K562 (cell line): ENCODE data around the gene FBXO44. TPM values are rescaled to one million over a fixed set of nuclear protein-coding genes. Genes with fewer than 3 reads are reported as not detected.

ENCODE experiments used
- BCOR ChIP-seq: fragments of 450-650 bp; IDR thresholded peaks from 2 replicates; pipeline ENCODE4 v1.6.1; 2016
- CBX8 ChIP-seq: fragments of 200-600 bp; sonication (generic); IDR thresholded peaks from 2 replicates; pipeline ENCODE4 v1.6.1; 2012; ENCODE audit warnings: borderline replicate concordance, mixed run types, low read depth, mild to moderate bottlenecking, moderate library complexity, mixed read lengths, low read length, control low read depth, inconsistent platforms; ENCODE audit not compliant: poor library complexity, severe bottlenecking; ENCODE audit errors: extremely low read depth
- CTBP1 ChIP-seq: fragments of 450-650 bp; IDR thresholded peaks from 2 replicates; pipeline ENCODE4 v1.6.1; 2016; ENCODE audit warnings: borderline replicate concordance
- DPF2 ChIP-seq: fragments of 450-650 bp; IDR thresholded peaks from 2 replicates; pipeline ENCODE4 v1.6.1; 2016
- ELF1 ChIP-seq: fragments of 200-800 bp; sonication (Bioruptor generic); IDR thresholded peaks from 2 replicates; pipeline ENCODE4 v1.6.1; 2016; ENCODE audit warnings: missing genetic modification characterization, missing compliant biosample characterization
- EP300 ChIP-seq: IDR thresholded peaks from 2 replicates; pipeline ENCODE4 v1.6.1; 2012; ENCODE audit warnings: low read length, improper control_type of control experiment
- ETV1 ChIP-seq: fragments of 450-650 bp; conservative IDR thresholded peaks from 2 replicates; pipeline ENCODE4 v1.6.1; 2016; ENCODE audit warnings: missing genetic modification characterization, control low read depth, low read depth, missing compliant biosample characterization
- GMEB1 ChIP-seq: fragments of 250-450 bp; sonication (Bioruptor Pico); IDR thresholded peaks from 2 replicates; pipeline ENCODE4 v1.4.0; 2020; ENCODE audit warnings: mild to moderate bottlenecking
- HMGN3 ChIP-seq: IDR thresholded peaks from 2 replicates; pipeline ENCODE4 v1.6.1; 2011; ENCODE audit warnings: borderline replicate concordance, low read depth, mild to moderate bottlenecking, mixed read lengths, low read length; ENCODE audit not compliant: insufficient read length; ENCODE audit errors: extremely low read depth
- KLF16 ChIP-seq: IDR thresholded peaks from 2 replicates; pipeline ENCODE4 v1.6.1; 2016; ENCODE audit warnings: antibody characterized with exemption
- NFRKB ChIP-seq: fragments of 450-650 bp; IDR thresholded peaks from 2 replicates; pipeline ENCODE4 v1.6.1; 2016; ENCODE audit warnings: low read depth
- SMARCA4 ChIP-seq: fragments of 450-650 bp; IDR thresholded peaks from 2 replicates; pipeline ENCODE4 v1.6.1; 2016
- STAG1 ChIP-seq: sonication (generic); formaldehyde crosslinking; IDR thresholded peaks from 2 replicates; pipeline ENCODE4 v1.5.0; 2020; ENCODE audit warnings: missing genetic modification reagents, borderline replicate concordance
- TAF1 ChIP-seq: IDR thresholded peaks from 2 replicates; pipeline ENCODE4 v1.6.1; 2011; ENCODE audit warnings: mild to moderate bottlenecking, low read length, moderate library complexity; ENCODE audit not compliant: insufficient read depth, control insufficient read depth, severe bottlenecking; ENCODE audit errors: extremely low read depth
- TAL1 ChIP-seq: fragments of 450-650 bp; IDR thresholded peaks from 2 replicates; pipeline ENCODE4 v1.6.1; 2016; ENCODE audit warnings: mild to moderate bottlenecking
- TBL1XR1 ChIP-seq, 2 experiments: IDR thresholded peaks; 2 replicates each; pipeline ENCODE4 v1.6.1; 2012; ENCODE audit warnings: improper control_type of control experiment in 2 of 2, low read length in 2 of 2, mild to moderate bottlenecking in 1 of 2
- polyA plus RNA-seq, 8 experiments: library from polyadenylated mRNA; depleted of rRNA in 4 of 8; stranded (reverse) in 5 of 8; unstranded in 3 of 8; fragments of >200 nt; fragmentation: Nextera tagmentation in 2 of 8; fragmentation: Illumina TruSeq in 1 of 8; extraction: Ambion mirVana in 2 of 8; extraction: Trizol in 1 of 8; gene quantifications; 2 replicates each; pipeline versions ENCODE4 v1.2.1 to v1.2.3, GENCODE V29; 2011 to 2014; ENCODE audit warnings: inconsistent platforms in 1 of 8, missing spikeins in 1 of 8
- total RNA-seq, 7 experiments: library from RNA; depleted of rRNA in 6 of 7; stranded (reverse); fragments of >200 nt in 6 of 7; fragmentation: Illumina TruSeq in 2 of 7; extraction: Trizol in 2 of 7; gene quantifications; 2 replicates each; pipeline versions ENCODE4 v1.2.1 to v1.2.3, GENCODE V29; 2011 to 2021; ENCODE audit warnings: low replicate concordance in 1 of 7
- TF ChIP-seq, protein P1 (sequence below), 2 experiments: fragments of 450-650 bp; formaldehyde crosslinking in 1 of 2; IDR thresholded peaks; 2 replicates each; pipeline versions ENCODE4 v1.4.0 to v1.6.1; 2014 to 2020; ENCODE audit warnings: mild to moderate bottlenecking in 2 of 2, borderline replicate concordance in 1 of 2, low read depth in 1 of 2
- TF ChIP-seq, protein P2 (sequence below), 2 experiments: IDR thresholded peaks; 2 replicates each; pipeline ENCODE4 v1.6.1; 2011; ENCODE audit warnings: borderline replicate concordance in 1 of 2, control low read depth in 1 of 2, low read depth in 1 of 2, low read length in 1 of 2, mild to moderate bottlenecking in 1 of 2, mixed read lengths in 1 of 2, moderate library complexity in 1 of 2; ENCODE audit not compliant: insufficient read depth in 1 of 2, insufficient read length in 1 of 2, poor library complexity in 1 of 2, severe bottlenecking in 1 of 2; ENCODE audit errors: extremely low read depth in 1 of 2

Gene FBXO44
- total and polyA plus RNA-seq, 9 of the 15 experiments (the other 6 are each of a cell fraction or from before 2014, with no cell fraction given), result 0.69 to 20.9 (median 6.7) TPM

DNA sequence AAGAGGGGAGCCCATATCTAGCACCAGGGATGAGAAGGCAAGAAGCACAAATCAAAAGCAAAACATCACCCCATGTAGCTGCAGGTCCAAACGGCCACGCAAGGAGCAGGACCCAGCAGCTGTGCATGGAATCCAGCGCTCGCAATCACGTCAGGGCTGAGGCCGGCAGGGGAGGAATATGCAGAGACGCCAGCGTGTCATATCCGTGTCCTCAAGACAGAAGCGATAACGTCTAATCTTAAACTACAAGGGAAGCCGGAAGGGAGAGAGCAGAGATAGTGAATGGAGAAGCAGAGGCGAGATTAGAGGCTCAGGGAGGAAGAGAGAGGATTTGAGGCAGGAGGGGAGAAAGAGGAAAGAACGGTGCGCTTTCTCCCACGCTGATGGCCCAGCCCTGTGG lies 39.6 kb upstream of the FBXO44 start (continued):
- TF ChIP-seq, protein P1, sequence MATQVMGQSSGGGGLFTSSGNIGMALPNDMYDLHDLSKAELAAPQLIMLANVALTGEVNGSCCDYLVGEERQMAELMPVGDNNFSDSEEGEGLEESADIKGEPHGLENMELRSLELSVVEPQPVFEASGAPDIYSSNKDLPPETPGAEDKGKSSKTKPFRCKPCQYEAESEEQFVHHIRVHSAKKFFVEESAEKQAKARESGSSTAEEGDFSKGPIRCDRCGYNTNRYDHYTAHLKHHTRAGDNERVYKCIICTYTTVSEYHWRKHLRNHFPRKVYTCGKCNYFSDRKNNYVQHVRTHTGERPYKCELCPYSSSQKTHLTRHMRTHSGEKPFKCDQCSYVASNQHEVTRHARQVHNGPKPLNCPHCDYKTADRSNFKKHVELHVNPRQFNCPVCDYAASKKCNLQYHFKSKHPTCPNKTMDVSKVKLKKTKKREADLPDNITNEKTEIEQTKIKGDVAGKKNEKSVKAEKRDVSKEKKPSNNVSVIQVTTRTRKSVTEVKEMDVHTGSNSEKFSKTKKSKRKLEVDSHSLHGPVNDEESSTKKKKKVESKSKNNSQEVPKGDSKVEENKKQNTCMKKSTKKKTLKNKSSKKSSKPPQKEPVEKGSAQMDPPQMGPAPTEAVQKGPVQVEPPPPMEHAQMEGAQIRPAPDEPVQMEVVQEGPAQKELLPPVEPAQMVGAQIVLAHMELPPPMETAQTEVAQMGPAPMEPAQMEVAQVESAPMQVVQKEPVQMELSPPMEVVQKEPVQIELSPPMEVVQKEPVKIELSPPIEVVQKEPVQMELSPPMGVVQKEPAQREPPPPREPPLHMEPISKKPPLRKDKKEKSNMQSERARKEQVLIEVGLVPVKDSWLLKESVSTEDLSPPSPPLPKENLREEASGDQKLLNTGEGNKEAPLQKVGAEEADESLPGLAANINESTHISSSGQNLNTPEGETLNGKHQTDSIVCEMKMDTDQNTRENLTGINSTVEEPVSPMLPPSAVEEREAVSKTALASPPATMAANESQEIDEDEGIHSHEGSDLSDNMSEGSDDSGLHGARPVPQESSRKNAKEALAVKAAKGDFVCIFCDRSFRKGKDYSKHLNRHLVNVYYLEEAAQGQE (IDR thresholded peaks at IDR 0.05; ENCODE audit: borderline replicate concordance), result no peak
- TF ChIP-seq, protein P1 (CRISPR knock-in tag; IDR thresholded peaks at IDR 0.05; ENCODE audit: low read depth), result no peak
- peak in 1 of 2 experiments; percentile 39; a peak in 1 of 4 replicates for TF ChIP-seq TBL1XR1 (IDR thresholded peaks at IDR 0.05; ENCODE audit: low read length in 2 of 2)
- no peak for TF ChIP-seq TAF1
- TF ChIP-seq EP300, result peak; percentile 58; the same call in 1 of the 2 replicates
- TF ChIP-seq SMARCA4, result peak; percentile 61
- TF ChIP-seq GMEB1 (CRISPR knock-in tag), result no peak
- peak; percentile 75; the same call in 1 of the 2 replicates for TF ChIP-seq KLF16
- TF ChIP-seq HMGN3, result peak; percentile 30
- peak; percentile 73 for TF ChIP-seq ETV1 (tag)
- TF ChIP-seq DPF2, result peak; percentile 53; the same call in 1 of the 2 replicates
- TF ChIP-seq TAL1, result peak; percentile 71
- TF ChIP-seq, protein P2, sequence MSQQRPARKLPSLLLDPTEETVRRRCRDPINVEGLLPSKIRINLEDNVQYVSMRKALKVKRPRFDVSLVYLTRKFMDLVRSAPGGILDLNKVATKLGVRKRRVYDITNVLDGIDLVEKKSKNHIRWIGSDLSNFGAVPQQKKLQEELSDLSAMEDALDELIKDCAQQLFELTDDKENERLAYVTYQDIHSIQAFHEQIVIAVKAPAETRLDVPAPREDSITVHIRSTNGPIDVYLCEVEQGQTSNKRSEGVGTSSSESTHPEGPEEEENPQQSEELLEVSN (IDR thresholded peaks at IDR 0.05; ENCODE audit: borderline replicate concordance in 1 of 2, extremely low read depth in 1 of 2, insufficient read depth in 1 of 2, insufficient read length in 1 of 2, low read depth in 1 of 2, low read length in 1 of 2, poor library complexity in 1 of 2, severe bottlenecking in 1 of 2), result no peak
- TF ChIP-seq ELF1, result peak; percentile 59; the same call in 1 of the 2 replicates
- no peak for TF ChIP-seq STAG1 (CRISPR knock-in tag)
- peak; percentile 69 for TF ChIP-seq BCOR
- TF ChIP-seq NFRKB, result no peak
- no peak for TF ChIP-seq CBX8
- peak; percentile 86; the same call in 1 of the 2 replicates for TF ChIP-seq CTBP1
